GM19395 (cell line): ENCODE measurements around the gene BTN3A1.
"Not testable (repeated sequence)": the region's sequence is repeated elsewhere in the genome, so short reads cannot be mapped to it uniquely, and the experiment has no call there.

Experiments used
- ATAC-seq: cut with Tn5 transposase; IDR thresholded peaks from one replicate; pipeline ENCODE4 v1.9.1; 2021; ENCODE audit warnings: mild to moderate bottlenecking, moderate library complexity; ENCODE audit not compliant: unreplicated experiment

BTN3A1 gene

DNA sequence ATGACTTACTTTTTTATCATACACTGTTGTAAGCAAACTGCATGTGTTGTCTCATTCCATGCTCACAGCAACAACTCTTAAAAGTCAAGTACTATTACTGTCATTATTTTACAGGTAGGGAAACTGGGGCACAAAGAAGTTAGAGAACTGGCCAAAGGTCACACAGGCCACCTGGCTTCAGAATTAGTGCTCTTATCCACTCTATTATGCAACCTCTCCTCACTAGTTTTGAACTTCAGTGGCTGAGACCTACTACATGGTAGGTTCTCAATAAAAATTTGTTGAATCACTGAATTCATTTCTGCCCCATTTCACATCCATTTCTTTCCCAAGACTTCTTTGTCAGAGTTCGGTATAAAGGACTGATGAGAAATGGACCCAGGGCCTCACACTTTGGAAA is 35.9 kb downstream of the BTN3A1 start:
- no peak for ATAC-seq

DNA sequence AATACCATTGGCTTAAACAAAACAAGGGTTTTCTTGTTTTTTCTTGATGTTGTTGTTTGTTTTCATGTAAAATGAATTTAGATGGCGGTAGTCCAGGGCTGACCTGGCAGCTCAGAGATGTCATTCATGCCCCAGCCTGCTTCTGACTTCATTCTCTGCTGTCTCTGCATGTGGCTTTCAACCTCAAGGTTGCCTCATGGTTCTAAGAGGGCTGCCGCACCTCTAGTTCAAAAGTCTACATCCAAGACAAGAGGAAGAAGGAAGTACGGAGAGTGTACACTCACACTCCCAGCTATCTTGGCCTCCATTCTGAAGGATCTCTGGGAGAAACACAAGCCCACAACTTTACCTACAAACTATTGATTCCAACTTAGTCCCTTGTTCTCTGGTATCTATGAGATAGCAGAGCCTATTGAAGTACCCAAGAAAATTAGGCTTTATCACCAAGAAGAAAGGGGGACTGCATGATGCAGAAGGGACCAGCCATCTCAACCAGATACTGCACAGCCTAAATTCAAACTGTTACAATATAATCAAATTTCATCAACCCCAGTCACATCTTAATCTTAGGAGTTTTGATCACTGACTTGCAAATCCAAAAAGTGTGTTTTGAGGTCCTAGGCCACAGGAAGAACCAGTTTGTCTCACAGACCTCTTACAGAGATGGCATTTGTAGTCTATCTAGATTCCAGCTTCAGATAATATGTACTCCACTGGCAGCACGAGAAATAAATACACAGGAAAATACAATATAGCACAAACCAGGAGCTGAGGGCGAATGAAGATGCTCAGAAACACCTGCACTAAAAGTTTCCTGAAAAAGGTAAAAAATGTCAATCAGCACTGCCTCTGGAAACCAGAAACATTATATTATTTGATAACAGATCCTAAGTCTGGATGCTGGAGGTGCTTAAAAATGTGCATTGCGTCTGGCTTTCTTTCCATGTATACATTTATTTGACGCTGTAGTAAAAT is 37.4 kb downstream of the BTN3A1 start:
- ATAC-seq = no peak

DNA sequence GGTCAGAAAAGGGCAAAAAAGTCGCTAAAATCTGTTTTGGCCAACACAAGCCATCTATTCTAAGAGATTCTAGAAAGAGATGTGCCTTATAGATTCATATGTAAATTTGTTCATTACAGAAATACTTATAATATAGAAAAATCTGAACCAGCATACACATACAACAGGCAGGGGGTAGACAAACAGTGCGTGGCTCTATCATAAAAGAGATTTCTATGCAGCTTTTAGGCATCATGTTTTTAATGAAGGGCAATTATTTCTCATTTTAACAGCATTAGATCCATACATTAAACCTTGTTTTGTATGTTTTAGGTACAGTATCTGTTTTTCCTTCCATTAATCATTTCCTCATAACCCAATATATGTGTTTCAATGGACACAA is 38.9 kb downstream of the BTN3A1 start:
- ATAC-seq = no peak

- ATAC-seq = no peak
Measured at GRCh38 chr6:26441977-26442376, 39.9 kb downstream of the BTN3A1 start.

GRCh38 chr6:26445934-26446667 is 44.0 kb downstream of the BTN3A1 start:
- ATAC-seq = peak; percentile 92

- ATAC-seq = no peak
Measured at GRCh38 chr6:26447257-26447656, 45.2 kb downstream of the BTN3A1 start.

DNA sequence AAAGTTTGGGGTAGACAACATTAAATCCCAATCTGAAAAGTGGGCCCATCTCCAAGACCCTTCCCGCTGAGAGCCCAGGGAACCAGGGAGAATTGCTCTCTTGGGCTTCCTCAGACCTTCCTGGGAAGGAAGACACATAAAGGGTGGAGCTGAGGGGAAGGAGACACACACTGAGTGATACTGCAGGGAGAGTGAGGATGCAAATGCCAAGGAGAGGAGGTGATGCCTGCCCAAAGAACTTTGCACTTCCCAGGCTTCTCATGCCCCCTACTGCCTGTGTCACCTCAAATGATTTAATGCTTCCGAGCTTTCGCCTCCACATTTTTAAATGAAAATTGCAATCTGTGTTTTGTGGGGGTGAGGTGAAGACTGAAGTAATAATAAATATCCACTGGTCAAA is 48.2 kb downstream of the BTN3A1 start:
- ATAC-seq = no peak

DNA sequence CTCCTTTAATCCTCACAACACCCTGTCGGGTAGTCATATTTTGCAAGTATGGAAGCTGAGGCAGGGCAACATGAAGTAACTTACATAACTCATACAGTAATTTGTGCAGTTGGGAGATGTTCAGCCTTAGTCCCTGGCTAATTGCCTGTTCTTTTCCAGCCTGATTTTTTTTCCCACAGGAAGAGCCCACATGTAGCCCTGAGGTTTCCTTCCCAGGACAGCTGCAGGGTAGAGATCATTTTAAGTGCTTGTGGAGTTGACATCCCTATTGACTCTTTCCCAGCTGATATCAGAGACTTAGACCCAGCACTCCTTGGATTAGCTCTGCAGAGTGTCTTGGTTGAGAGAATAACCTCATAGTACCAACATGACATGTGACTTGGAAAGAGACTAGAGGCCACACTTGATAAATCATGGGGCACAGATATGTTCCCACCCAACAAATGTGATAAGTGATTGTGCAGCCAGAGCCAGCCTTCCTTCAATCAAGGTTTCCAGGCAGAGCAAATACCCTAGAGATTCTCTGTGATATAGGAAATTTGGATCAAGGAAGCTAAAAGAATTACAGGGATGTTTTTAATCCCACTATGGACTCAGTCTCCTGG is 50.7 kb downstream of the BTN3A1 start:
- no peak for ATAC-seq

- no peak for ATAC-seq
Measured at GRCh38 chr6:26454631-26455030, 52.6 kb downstream of the BTN3A1 start.

GRCh38 chr6:26455357-26455970 is 53.4 kb downstream of the BTN3A1 start:
- ATAC-seq = no peak

DNA sequence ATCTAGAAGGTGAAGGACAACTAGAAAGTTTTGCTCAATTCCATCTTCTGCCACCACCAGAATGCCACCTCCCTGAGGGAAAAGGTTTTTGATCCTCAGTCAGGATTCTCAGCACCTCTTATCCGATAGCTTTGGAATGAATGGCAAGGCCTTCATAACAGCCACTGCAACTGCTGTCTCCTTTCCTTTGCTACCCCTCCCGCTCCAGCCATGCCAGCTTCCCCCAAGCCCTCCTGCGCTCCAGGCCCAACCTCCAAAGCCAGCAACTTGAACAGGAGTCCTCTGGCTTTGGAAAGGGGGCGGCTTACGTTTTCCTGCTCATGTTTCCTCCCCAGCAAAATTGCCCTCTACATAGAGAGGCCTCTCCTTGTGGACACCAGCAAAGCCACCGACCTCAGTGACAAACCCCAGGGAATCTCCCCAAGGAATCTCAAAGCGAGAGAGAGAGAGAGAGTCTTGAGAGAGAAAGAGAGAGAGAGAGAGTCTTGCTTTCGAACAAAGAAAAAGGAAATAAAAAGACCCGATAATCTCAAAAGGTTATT is 55.3 kb downstream of the BTN3A1 start:
- ATAC-seq = peak; percentile 34

DNA sequence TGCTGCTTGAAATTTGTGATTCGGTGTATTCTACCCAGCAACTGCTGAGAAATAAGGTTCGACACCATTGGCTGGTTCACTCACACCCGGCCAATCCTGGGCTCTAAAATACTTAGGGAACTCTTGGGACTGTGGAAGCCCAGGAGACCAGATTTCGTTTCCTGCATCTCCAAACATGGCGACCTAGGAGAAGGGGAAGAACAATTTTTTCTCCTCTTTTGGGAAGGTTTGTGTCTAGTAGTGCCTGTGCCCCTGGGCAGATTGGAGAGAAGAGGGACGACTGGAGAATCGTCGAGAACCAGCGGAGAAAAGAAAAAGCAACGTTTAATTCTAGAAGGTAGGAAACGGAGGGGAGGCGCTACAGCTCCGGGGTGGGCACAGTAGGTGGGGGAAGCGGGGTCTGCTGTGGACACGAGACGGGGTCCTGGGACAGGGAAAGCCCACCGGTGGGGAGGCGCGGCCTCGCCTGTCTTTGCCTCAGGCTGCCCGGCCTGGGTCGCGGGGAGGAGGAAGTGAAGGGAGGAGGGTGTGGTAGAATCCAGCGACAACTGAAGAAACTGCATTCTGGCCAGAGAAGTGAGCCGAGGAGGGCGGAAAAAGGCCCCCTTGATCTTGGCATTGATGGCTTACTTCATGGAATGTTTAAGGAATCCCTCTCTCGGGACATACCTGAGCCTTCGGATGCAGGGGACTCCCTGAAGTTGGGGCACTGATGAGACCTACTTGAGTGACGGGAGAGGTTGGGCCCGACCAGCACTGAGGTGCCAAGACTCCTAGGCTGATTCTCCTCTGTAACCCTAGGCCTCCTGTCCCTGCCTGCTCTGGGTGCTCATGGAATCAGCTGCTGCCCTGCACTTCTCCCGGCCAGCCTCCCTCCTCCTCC is 56.0 kb downstream of the BTN3A1 start, which contains the start of gene BTN2A1:
Gene BTN2A1 (plus strand): TSS at position 150 of the 883 bp plus-strand sequence. CDS start 682 bp downstream, at position 832.
- ATAC-seq = peak; percentile 97

DNA sequence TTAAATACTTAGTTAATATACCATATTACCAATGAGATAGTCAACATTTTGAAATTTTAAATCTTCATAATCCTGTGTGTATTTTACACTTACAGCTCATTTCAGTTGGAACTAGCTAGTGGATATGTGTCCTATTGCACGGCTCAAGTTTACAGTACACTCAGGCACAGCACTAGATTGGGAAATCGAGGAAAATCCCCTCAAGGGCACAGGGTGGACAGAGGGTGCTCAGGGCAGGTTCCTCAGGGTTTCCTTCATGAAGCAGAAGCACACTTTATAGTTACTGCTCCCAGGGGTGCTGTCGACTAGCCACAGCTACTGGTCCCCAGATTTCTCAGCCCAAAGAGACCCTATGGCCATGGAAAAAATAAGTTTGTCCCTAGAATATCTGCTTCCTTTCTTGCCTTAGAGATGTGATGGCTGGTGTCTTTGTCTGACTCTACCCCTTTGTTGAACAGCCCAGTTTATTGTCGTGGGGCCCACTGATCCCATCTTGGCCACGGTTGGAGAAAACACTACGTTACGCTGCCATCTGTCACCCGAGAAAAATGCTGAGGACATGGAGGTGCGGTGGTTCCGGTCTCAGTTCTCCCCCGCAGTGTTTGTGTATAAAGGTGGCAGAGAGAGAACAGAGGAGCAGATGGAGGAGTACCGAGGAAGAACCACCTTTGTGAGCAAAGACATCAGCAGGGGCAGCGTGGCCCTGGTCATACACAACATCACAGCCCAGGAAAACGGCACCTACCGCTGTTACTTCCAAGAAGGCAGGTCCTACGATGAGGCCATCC is 57.1 kb downstream of the BTN3A1 start:
- no peak for ATAC-seq

DNA sequence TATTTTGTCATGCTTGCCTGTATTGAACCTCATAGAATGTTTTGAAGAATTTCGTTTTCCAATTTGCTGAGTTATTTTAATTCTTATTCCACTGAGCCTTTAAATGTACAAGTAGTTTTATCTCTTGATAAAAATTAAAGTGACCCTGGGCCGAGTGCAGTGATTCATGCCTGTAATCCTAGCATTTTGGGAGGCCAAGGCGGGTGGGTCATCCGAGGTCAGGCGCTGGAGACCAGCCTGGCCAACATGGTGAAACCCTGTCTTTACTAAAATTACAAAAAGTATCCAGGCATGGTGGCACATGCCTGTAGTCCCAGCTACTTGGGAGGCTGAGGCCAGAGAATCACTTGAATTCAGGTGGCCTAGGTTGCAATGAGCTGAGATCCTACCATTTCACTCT is 59.3 kb downstream of the BTN3A1 start:
- ATAC-seq = not testable (repeated sequence)

DNA sequence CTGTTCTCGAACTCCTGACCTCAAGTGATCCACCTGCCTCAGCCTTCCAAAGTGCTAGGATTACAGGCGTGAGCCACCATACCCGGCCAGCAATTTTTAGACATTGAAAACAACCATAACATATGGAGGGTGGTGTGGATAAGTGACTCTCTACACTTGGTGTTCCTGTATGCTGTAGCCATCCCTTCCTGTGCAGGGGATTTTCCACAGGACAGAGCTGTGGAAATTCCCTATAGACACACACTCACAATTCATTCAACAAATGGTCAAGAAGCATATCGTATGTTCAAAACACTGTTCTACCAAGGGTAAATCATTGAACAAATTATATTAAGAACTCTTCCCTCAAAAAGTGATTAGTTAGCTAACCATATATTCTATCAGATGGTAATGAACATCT is 61.9 kb downstream of the BTN3A1 start:
- no peak for ATAC-seq

DNA sequence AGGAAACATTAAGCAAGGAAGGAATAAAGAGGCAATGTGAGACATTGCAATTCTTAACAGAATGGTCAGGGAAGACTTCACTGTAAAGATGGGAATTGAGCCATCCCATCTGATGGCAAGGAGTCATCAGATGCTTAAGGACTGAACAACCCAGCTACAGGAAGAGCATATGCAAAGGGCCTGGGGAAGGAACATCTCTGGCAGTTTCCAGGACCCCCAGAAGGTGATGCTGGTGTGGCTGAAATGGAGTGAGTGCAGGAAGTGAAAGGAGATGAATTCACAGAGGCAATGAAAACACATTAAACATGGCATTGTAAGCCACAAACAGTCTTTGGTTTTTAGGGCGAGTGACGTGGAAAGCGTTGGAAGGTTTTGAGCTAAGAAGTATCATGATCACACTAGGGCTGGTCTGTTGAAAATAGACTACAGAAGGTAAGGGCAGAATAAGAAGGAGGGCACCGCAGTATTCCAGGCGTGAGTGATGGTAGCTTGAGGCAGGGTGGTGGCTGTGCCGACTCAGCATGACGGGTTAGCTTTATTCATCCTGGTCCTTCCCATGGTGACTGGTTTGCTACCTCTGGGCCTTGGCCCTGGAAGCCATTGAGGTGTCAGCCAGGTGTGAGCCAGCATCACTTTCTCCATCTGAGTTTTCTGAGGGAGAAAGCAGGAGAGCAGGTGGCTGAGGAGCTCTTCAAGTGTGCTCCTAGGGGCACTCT is 62.5 kb downstream of the BTN3A1 start:
- no peak for ATAC-seq
